HS-27A (cell line): ENCODE measurements around the gene PPP2R2D.
"Not testable (repeated sequence)": the region's sequence is repeated elsewhere in the genome, so short reads cannot be mapped to it uniquely, and the experiment has no call there.

Source experiments
- DNase-seq: peaks from one replicate; pipeline ENCODE4 v3.0.0-alpha.2; 2012; ENCODE audit warnings: low read depth, missing footprints

Gene PPP2R2D

DNA sequence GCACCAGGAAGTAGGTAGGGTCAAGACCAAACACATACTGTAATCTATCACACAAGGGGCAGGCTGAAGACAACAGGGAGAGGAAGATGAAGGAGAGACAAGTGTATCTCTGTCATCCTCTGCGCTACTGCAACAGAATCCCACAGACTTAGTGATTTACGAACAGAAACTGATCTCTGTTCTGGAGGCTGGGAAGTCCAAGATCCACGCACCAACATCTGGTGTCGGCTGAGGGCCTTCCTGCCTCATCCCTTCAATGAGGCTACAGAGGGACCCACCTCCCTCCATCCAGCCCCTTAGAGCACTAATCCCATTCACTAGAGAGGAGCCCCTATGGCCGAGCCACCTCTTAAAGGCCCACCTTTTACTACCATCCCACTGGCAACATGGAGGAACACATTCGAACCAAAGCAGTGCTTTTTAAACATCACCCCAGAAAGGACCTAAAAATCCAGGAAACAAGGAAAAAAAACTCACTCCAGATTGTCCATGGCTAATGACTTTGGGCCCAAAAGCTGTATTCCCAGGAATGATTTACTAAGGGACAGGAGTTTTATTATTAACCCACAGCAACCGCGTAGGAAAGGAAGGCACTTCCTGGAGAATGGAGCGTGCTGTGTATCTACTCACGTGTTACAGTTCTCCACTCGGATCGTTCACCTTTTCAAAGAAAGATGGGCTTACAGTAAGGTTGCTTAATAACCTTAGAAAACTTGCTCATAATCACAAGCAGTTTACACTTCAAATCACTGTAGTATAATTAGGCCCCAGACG lies 76.7 kb downstream of the PPP2R2D start:
- DNase-seq, result no peak

DNA sequence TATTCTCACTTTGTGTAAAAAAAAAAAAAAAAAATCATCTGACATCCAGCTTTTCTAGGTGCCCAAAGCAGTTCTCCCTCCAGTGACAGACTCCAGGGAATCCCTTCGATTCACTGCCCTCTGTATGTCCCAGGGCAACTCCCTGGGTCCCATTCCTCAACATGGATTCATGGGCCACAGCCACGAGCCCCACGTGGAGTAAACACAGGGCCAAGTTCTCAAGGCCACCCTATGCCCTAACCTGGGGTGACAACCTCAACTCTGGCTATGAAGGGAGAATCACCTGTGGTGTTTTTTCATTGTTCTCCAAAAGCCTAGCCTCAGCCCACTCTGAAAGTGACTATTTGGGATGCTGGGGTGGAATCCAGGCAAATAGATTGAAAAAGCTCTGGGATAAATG lies 77.6 kb downstream of the PPP2R2D start:
- DNase-seq, result no peak

DNA sequence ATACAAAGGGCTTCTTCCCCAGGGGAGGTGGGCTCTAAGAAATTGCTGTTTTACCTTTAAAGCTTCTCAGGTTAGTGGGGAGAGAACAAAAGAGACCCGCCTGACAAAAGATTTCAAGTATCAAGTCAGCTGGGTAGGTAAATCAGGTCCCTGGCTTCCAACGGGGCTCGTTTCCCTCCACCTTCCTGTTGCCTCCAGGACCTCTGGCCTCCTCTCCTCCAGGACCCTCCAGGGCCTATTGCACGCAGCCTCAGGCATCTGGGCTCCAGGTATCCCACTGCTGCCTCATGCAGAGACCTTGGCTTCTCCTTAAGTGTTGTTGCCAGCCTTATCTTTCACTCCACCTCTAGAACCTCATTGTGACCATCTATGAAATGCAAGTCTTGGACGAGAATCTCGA lies 78.0 kb downstream of the PPP2R2D start:
- DNase-seq, result no peak

GRCh38 chr10:131979336-131979735 lies 78.5 kb downstream of the PPP2R2D start:
- no peak for DNase-seq

GRCh38 chr10:131979821-131980270 lies 79.0 kb downstream of the PPP2R2D start:
- DNase-seq, result no peak

GRCh38 chr10:131980321-131980720 lies 79.5 kb downstream of the PPP2R2D start:
- no peak for DNase-seq

DNA sequence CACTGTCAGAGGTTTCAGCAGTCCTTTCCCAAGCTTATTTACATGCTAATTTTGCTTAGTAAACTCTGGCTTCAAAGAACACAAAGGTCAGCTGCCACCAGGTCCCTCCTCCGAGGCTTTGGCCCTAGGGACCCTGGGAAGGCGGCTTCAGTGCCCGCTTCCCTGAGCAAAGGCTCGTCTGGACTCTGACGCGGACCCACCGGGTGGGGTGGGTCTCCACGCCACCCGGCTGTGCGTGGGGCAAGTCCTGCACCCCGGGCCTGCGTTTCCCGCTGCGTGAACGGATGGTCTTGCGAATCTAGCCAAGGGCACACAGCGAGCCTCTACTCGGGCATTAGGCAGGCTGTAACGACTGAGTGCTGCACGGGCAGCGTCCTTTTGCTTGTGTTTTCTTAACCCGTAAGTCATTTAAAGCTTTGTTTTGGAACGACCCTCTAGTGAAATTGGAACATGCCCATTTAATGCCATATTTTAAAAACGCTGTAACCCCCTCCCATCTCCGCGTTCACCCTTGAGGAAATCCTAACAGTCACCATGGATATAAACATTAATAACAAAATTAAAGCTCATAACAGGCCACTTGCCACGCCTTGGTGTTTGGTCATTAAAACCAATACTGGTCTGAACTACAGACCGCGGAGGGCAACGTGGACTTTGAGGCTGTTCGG lies 80.1 kb downstream of the PPP2R2D start:
- DNase-seq, result no peak

DNA sequence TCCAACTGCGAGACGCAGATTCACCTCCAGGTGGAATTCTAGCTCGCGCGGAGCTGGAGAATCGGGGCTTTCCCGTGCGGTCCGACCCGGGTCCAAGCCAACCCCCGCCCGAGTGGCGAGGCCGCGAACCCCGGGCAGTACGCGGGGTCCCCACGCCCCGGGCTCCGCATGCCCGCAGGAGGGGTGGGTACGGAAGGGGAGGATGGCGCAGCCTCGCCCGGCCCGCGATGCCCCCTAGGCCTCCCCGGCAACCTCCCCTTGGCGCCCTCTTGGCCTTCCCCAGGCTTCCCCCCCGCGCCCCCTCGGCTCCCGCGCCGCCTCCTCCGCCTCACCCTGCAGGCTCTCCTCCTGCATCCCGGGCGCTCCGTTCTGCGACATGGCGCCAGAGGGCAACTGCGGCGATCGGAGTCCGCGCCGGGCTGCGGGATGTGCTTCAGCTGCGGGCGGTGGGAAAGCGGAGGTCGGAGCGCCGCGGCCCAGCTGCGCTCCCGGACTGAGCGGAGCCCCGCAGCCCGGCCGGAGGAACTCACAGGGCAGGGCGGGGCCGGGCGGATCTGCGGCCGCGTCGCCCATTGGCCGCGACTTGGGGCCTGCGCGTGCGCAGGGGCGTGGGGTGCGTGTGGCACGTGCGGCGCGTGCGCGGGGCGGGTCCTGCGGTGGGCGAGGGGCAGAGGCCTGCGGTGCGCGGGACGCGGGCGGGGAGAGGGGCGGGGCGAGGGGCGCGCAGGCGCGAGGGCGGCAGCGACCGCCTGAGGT lies 80.8 kb downstream of the PPP2R2D start, which contains the start of gene BNIP3:
BNIP3 (minus strand) TSS at position 495 of the 756 bp plus-strand sequence; CDS start at position 378, 117 bp downstream.
- DNase-seq, result peak; percentile 48

- DNase-seq, result no peak
Observed at GRCh38 chr10:131982185-131982756, 81.5 kb downstream of the PPP2R2D start.

GRCh38 chr10:131982796-131983195 lies 82.0 kb downstream of the PPP2R2D start:
- no peak for DNase-seq

DNA sequence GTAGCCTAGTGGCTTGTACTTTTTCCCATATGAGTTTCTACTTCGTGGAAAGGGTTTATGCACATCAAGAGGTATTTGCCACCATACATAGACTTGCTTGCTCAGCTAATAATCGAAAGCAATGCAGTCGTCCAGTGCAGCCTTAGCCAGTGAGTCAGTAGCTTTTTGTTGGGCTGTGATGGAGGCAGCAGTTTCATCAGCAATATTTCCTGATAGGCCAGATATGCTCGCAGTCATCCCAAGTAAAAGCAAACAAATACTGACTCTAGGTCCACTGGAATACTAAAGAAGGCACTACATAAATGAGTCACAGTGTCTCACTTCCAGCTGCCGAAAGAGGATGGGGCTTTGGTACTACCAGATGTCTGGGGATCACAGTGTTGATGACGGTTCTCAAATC lies 83.0 kb downstream of the PPP2R2D start:
- no peak for DNase-seq

DNA sequence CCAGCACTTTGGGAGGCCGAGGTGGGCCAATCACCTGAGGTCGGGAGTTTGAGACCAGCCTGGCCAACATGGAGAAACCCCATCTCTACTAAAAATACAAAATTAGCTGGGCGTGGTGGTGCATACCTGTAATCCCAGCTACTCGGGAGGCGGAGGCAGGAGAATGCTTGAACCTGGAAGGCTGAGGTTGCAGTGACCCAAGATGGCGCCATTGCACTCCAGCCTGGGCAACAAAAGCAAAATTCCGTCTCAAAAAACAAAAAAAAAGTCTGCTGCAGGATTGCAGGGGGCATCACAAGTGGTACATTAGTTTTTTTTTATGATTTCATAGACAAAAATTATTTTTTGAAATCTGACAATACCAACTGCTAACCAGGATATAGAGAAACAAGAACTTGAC lies 86.0 kb downstream of the PPP2R2D start:
- not testable (repeated sequence) for DNase-seq

- DNase-seq, result not testable (repeated sequence)
Observed at GRCh38 chr10:131987301-131987700, 86.5 kb downstream of the PPP2R2D start.

- not testable (repeated sequence) for DNase-seq
Observed at GRCh38 chr10:131987786-131988185, 87.0 kb downstream of the PPP2R2D start.

- DNase-seq, result no peak
Observed at GRCh38 chr10:131991726-131992125, 90.9 kb downstream of the PPP2R2D start.

GRCh38 chr10:131993275-131993674 lies 92.5 kb downstream of the PPP2R2D start:
- DNase-seq, result no peak

- DNase-seq, result no peak
Observed at GRCh38 chr10:131994435-131994834, 93.6 kb downstream of the PPP2R2D start.

GRCh38 chr10:131996466-131997365 lies 95.9 kb downstream of the PPP2R2D start:
- DNase-seq, result no peak

DNA sequence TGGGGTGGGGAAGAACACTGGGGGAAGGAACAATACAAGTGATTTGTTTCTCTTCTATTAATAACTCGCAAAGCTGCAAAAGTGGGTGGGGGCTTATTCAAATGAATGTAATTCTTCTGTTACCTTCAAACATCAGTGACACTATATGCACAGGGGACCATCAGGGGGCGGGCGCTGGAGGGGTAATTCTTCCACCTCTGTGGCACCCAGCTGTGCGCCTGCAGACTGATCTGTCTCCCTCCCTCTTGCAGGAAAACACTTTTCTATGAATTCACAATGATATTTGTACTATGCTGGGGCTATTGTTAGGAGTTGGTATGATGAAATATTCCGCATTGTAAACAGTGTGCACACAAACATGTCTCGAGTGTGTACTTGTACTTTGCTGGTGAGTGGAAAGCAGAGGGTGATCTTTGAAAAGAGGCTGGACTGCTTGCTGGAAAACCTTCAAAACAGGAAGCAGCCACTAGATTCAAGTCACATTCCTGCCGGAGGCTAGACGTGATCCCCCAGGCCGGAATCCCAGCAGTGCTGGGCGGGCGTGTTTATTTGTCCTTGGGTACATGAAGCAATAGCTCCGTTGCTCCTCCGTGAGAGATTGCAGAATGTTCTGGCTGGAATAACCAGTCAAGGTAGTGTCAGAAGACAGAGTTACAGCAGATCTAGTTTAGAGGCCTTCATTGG lies 96.7 kb downstream of the PPP2R2D start:
- no peak for DNase-seq

- DNase-seq, result no peak
Observed at GRCh38 chr10:131998050-131998844, 97.4 kb downstream of the PPP2R2D start.
